Measurements from ENCODE around the gene LRRC2.

DNA sequence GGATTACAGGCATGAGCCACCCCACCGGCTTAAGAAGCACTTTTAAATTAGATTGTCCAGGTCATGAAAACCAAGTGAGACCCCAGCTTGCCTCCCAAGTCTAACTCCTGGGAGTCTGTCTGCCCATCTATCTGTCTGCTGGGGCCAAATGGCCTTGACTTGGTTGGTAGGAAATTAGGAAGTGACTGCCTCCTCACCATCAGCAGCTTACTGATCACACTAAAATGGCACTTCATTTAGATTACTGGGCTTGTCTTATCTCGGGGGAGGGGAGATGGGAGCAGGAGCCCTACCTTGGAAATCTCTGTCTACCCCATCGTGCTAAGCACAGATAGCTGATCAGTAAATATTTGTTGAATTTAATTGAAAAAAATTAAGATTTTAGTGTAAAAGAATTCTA is 5.6 kb upstream of the LRRC2 start:
- TF ChIP-seq, protein P1, sequence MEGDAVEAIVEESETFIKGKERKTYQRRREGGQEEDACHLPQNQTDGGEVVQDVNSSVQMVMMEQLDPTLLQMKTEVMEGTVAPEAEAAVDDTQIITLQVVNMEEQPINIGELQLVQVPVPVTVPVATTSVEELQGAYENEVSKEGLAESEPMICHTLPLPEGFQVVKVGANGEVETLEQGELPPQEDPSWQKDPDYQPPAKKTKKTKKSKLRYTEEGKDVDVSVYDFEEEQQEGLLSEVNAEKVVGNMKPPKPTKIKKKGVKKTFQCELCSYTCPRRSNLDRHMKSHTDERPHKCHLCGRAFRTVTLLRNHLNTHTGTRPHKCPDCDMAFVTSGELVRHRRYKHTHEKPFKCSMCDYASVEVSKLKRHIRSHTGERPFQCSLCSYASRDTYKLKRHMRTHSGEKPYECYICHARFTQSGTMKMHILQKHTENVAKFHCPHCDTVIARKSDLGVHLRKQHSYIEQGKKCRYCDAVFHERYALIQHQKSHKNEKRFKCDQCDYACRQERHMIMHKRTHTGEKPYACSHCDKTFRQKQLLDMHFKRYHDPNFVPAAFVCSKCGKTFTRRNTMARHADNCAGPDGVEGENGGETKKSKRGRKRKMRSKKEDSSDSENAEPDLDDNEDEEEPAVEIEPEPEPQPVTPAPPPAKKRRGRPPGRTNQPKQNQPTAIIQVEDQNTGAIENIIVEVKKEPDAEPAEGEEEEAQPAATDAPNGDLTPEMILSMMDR (IDR thresholded peaks at IDR 0.05): no peak
- no peak for TF ChIP-seq POLR2A (IDR thresholded peaks at IDR 0.05)
- TF ChIP-seq POLR2AphosphoS5 (IDR thresholded peaks at IDR 0.05; ENCODE audit: insufficient read depth in 1 of 2, low read depth in 1 of 2): no peak
